GM06990 (cell line): ENCODE data around the gene NFATC2.
A peak's percentile ranks its signal among the peaks of the same experiment; 100 is the strongest.

Experiments used
- DNase-seq: peaks from one replicate; pipeline ENCODE4 v3.0.0-alpha.2; 2011; ENCODE audit not compliant: insufficient read length; ENCODE audit errors: extremely low read depth
- H3K27me3 ChIP-seq: replicated peaks from 2 replicates; pipeline ENCODE4 v1.6.0; 2011; ENCODE audit warnings: low read length; ENCODE audit not compliant: control insufficient read depth, insufficient read depth
- H3K36me3 ChIP-seq: 2 replicates; pipeline ENCODE4 v1.5.1; 2011; ENCODE audit warnings: low read length; ENCODE audit not compliant: control insufficient read depth, insufficient read depth
- H3K4me3 ChIP-seq: replicated peaks from 2 replicates; pipeline ENCODE4 v1.5.1; 2011; ENCODE audit warnings: low read depth, mild to moderate bottlenecking, control low read depth, low read length
- TF ChIP-seq, protein P1 (sequence below): IDR thresholded peaks from 2 replicates; pipeline ENCODE4 v1.5.1; 2011; ENCODE audit warnings: low read length, control low read depth, mild to moderate bottlenecking, inconsistent platforms; ENCODE audit not compliant: insufficient read depth, poor library complexity, severe bottlenecking

Gene NFATC2

DNA sequence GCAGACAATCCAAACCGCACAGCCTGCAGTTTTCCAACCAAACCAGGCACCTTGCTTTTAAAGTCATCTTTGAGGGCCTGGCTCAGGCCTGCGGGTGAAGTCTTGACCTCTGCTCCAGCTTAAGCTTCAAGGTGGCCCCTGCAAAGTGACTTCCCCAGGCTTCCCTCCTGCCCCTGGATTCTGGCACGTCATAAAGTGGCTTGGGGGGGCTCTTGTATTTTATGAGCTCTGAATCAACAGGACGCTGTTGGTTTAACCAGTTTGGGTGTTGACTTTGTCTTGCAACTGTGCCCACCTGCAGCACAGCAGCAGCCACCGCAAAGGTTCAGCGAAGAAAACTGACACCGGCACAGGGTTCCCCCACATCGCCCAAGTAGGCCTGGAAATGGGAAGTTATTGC lies 81.2 kb downstream of the NFATC2 start:
- Histone ChIP-seq H3K36me3 (peaks cover 16% of the 10 kb centered on the region), H3K4me3 (no peak overlapping the region), H3K27me3 (no peaks in the 10 kb centered on the region)
- DNase-seq: no peak
- TF ChIP-seq, protein P1, sequence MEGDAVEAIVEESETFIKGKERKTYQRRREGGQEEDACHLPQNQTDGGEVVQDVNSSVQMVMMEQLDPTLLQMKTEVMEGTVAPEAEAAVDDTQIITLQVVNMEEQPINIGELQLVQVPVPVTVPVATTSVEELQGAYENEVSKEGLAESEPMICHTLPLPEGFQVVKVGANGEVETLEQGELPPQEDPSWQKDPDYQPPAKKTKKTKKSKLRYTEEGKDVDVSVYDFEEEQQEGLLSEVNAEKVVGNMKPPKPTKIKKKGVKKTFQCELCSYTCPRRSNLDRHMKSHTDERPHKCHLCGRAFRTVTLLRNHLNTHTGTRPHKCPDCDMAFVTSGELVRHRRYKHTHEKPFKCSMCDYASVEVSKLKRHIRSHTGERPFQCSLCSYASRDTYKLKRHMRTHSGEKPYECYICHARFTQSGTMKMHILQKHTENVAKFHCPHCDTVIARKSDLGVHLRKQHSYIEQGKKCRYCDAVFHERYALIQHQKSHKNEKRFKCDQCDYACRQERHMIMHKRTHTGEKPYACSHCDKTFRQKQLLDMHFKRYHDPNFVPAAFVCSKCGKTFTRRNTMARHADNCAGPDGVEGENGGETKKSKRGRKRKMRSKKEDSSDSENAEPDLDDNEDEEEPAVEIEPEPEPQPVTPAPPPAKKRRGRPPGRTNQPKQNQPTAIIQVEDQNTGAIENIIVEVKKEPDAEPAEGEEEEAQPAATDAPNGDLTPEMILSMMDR: no peak

DNA sequence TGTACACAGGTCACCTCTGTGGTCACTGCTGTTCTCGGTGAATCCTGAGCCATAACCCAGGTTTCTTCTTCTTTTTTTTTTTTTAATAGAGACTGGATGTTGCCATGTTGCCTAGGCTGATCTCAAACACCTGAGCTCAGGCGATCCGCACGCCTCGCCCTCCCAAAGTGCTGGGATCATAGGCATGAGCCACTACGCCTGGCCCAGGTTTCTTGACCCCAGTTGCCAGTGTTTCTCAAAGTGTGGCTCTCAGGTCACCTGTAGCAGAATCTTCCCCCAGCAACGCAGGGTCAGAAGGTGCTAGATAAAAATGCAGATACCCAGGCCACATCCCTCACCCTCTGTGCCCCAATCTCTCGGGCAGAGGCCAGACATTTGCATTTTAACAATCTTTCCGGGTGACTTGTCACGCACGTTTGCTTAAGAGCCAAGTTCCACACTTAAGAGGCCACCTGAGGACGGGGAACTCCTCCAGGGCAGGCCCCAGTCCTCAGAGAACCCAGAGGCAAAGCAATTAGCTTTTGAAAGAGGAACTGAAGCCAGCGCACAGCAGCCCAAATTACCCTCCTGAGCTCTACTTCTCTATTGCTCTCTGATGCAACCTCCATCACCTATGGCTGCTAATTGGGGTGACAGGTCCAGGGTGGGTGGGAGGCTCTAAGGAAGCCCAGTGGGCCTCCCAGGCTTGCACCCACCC lies 81.8 kb downstream of the NFATC2 start:
- DNase-seq: peak; percentile 79
- Histone ChIP-seq H3K4me3 (no peak overlapping the region), H3K27me3 (no peaks in the 10 kb centered on the region), H3K36me3 (peaks cover 16% of the 10 kb centered on the region)
- TF ChIP-seq, protein P1: no peak

DNA sequence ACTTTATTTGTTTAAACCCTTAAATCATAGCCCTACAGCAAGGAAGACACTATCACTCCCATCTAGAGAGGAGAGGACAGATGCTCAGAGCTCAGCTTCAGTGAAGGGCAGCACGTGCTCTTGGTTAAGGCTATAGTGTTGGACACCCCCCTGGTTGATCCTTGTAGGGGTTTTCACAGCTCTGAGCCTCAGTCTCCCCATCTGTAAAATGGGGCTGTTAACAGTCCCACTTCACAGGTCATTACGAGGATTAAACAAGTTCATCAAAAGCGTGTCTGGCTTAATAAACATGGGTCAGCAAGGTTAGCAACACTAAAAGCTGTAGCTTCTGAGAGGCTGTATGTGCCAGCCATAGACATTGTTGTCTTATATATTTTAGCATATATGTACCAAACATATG lies 82.4 kb downstream of the NFATC2 start:
- Histone ChIP-seq H3K4me3 (no peak overlapping the region), H3K27me3 (no peaks in the 10 kb centered on the region), H3K36me3 (peaks cover 13% of the 10 kb centered on the region)
- no peak for DNase-seq
- TF ChIP-seq, protein P1: no peak

DNA sequence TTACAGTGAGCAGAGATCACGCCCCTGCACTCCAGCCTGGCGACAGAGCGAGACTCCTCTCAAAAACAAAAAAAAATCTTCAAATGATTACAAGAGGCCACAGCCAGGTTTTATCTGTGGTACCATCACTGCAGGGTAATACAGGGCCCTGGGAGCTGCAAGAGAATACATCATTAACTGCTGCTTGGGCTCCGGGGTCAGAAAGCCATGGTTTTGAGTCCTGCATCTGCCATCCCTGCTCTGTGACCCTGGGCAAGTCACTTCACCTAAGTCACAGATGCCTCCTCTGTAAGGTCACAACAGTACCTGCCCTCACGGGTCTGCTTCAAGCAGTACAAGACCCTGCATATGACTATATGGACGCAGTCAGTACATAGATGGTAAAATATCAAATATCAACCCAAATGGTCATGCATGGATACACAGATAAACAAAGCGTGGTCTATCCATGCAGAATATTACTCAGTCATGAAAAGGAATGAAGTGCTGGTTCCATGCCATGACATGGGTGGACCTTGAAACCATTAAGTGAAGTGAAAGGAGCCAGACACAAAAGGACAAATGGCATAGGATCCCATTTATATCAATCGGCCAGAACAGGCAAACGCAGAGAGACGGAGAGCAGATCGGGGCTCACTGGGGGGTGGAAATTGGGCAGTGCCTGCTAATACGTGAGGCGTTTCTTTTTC lies 83.6 kb downstream of the NFATC2 start:
- TF ChIP-seq, protein P1: no peak
- no peak for DNase-seq
- no peaks in the 10 kb centered on the region for H3K27me3 ChIP-seq

DNA sequence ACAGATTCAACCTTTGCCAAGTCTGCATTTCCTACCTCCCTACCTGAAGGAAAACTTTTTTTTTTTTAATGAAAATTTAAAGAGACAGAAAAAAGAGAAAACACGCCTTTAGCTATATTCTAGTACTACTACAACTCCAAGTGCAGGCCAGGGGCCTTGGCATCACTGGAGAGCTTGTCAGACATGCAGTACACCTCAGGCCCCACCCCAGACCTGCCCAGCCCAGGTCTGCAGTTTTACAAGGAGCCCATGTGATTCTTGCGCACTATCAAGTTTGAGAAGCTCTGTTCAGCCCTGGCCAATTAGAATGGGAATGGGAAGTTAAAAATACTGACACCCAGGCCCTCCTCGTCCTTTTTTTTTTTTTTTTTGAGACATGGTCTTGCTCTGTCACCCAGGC lies 85.0 kb downstream of the NFATC2 start:
- TF ChIP-seq, protein P1: no peak
- Histone ChIP-seq H3K27me3 (no peaks in the 10 kb centered on the region), H3K4me3 (no peak overlapping the region), H3K36me3 (peaks cover 9% of the 10 kb centered on the region)
- DNase-seq: no peak

More for the DNA sequence above, 83.6 kb downstream of the NFATC2 start:
- no peak overlapping the region for H3K4me3 ChIP-seq
- peaks cover 17% of the 10 kb centered on the region for H3K36me3 ChIP-seq
